SJSA1 (cell line): ENCODE results near the gene HSPG2. TPM values are rescaled to one million over a fixed set of nuclear protein-coding genes. Genes with fewer than 3 reads are reported as not detected.
"Not testable (repeated sequence)": the region's sequence is repeated elsewhere in the genome, so short reads cannot be mapped to it uniquely, and the experiment has no call there.

Source experiments
- DNase-seq, 2 experiments: peaks; one replicate each; pipeline ENCODE4 v3.0.0-alpha.2; 2015 to 2020; ENCODE audit warnings: low spot score in 2 of 2, low read depth in 1 of 2
- H3K27ac ChIP-seq: fragments of 250-450 bp; sonication (Bioruptor Pico); 2 replicates; pipeline ENCODE4 v1.5.1; 2020; ENCODE audit warnings: mild to moderate bottlenecking, moderate library complexity
- H3K27me3 ChIP-seq: fragments of 250-450 bp; sonication (Bioruptor Pico); replicated peaks from 2 replicates; pipeline ENCODE4 v1.5.1; 2020; ENCODE audit warnings: mild to moderate bottlenecking, moderate library complexity
- H3K36me3 ChIP-seq: fragments of 250-450 bp; sonication (Bioruptor Pico); 2 replicates; pipeline ENCODE4 v1.5.1; 2020; ENCODE audit warnings: mild to moderate bottlenecking
- H3K4me1 ChIP-seq: fragments of 250-450 bp; sonication (Bioruptor Pico); replicated peaks from 2 replicates; pipeline ENCODE4 v1.6.1; 2021; ENCODE audit warnings: mild to moderate bottlenecking
- H3K4me3 ChIP-seq: fragments of 250-450 bp; sonication (Bioruptor Pico); 2 replicates; pipeline ENCODE4 v1.5.1; 2020; ENCODE audit warnings: mild to moderate bottlenecking
- H3K9me3 ChIP-seq: fragments of 250-450 bp; sonication (Bioruptor Pico); replicated peaks from 2 replicates; pipeline ENCODE4 v1.5.1; 2020; ENCODE audit warnings: mild to moderate bottlenecking
- total RNA-seq: library from RNA; depleted of rRNA; stranded (reverse); fragments of >200 nt; shearing (Covaris generic); gene quantifications from 2 replicates; pipeline ENCODE4 v1.2.3, GENCODE V29; 2014

Gene HSPG2
- total RNA-seq, 1 experiment from 2014 or later: 62.3 TPM

GRCh38 chr1:21919520-21919919, 17.6 kb downstream of the HSPG2 start:
- peak; percentile 68 to 73 for DNase-seq
- no peaks in the 10 kb centered on the region for H3K27me3 ChIP-seq
- H3K9me3 ChIP-seq: no peaks in the 10 kb centered on the region
- no peak overlapping the region for H3K4me3 ChIP-seq
- peaks cover 55% of the 10 kb centered on the region for H3K36me3 ChIP-seq
- H3K4me1 ChIP-seq: peaks cover 56% of the 10 kb centered on the region
- peak overlapping the region; percentile 56 for H3K27ac ChIP-seq

- Histone ChIP-seq H3K4me1 (peaks cover 44% of the 10 kb centered on the region), H3K36me3 (peaks cover 56% of the 10 kb centered on the region)
- not testable (repeated sequence) for H3K4me3 ChIP-seq, H3K27me3 ChIP-seq, H3K27ac ChIP-seq, H3K9me3 ChIP-seq, DNase-seq
Measured at GRCh38 chr1:21917239-21917631, 19.9 kb downstream of the HSPG2 start.

- no peak for DNase-seq
- H3K4me1 ChIP-seq: peaks cover 42% of the 10 kb centered on the region
- peaks cover 56% of the 10 kb centered on the region for H3K36me3 ChIP-seq
- H3K27me3 ChIP-seq: no peaks in the 10 kb centered on the region
- H3K4me3 ChIP-seq: no peak overlapping the region
- no peaks in the 10 kb centered on the region for H3K9me3 ChIP-seq
- no peak overlapping the region for H3K27ac ChIP-seq
Measured at GRCh38 chr1:21916447-21917238, 20.5 kb downstream of the HSPG2 start.

GRCh38 chr1:21914880-21915640, 22.1 kb downstream of the HSPG2 start:
- Histone ChIP-seq H3K4me1 (peaks cover 37% of the 10 kb centered on the region), H3K4me3 (no peak overlapping the region), H3K9me3 (no peaks in the 10 kb centered on the region), H3K36me3 (peaks cover 61% of the 10 kb centered on the region), H3K27ac (no peak overlapping the region), H3K27me3 (no peaks in the 10 kb centered on the region)
- DNase-seq: no peak

GRCh38 chr1:21914450-21914849, 22.7 kb downstream of the HSPG2 start:
- Histone ChIP-seq H3K9me3 (no peaks in the 10 kb centered on the region), H3K36me3 (peaks cover 58% of the 10 kb centered on the region), H3K4me3 (no peak overlapping the region), H3K27ac (no peak overlapping the region), H3K27me3 (no peaks in the 10 kb centered on the region), H3K4me1 (peaks cover 37% of the 10 kb centered on the region)
- no peak for DNase-seq

GRCh38 chr1:21913763-21914162, 23.3 kb downstream of the HSPG2 start:
- H3K4me3 ChIP-seq: no peak overlapping the region
- DNase-seq: no peak
- peaks cover 37% of the 10 kb centered on the region for H3K4me1 ChIP-seq
- peaks cover 54% of the 10 kb centered on the region for H3K36me3 ChIP-seq
- H3K9me3 ChIP-seq: no peaks in the 10 kb centered on the region
- no peak overlapping the region for H3K27ac ChIP-seq
- H3K27me3 ChIP-seq: no peaks in the 10 kb centered on the region

GRCh38 chr1:21913258-21913657, 23.9 kb downstream of the HSPG2 start:
- Histone ChIP-seq H3K27me3 (no peaks in the 10 kb centered on the region), H3K4me3 (no peak overlapping the region), H3K9me3 (no peaks in the 10 kb centered on the region), H3K27ac (no peak overlapping the region), H3K4me1 (peaks cover 36% of the 10 kb centered on the region), H3K36me3 (peaks cover 51% of the 10 kb centered on the region)
- DNase-seq: no peak

- Histone ChIP-seq H3K4me1 (peaks cover 36% of the 10 kb centered on the region), H3K9me3 (no peaks in the 10 kb centered on the region), H3K4me3 (no peak overlapping the region), H3K27ac (no peak overlapping the region), H3K36me3 (peaks cover 44% of the 10 kb centered on the region), H3K27me3 (no peaks in the 10 kb centered on the region)
- DNase-seq: no peak
Measured at GRCh38 chr1:21912038-21912758, 24.9 kb downstream of the HSPG2 start.

- H3K27ac ChIP-seq: no peak overlapping the region
- H3K9me3 ChIP-seq: no peaks in the 10 kb centered on the region
- peaks cover 36% of the 10 kb centered on the region for H3K4me1 ChIP-seq
- peaks cover 45% of the 10 kb centered on the region for H3K36me3 ChIP-seq
- H3K27me3 ChIP-seq: no peaks in the 10 kb centered on the region
- no peak overlapping the region for H3K4me3 ChIP-seq
- no peak for DNase-seq
Measured at GRCh38 chr1:21911205-21912001, 25.7 kb downstream of the HSPG2 start.

GRCh38 chr1:21910558-21911204, 26.4 kb downstream of the HSPG2 start:
- H3K36me3 ChIP-seq: peaks cover 43% of the 10 kb centered on the region
- H3K27ac ChIP-seq: peak overlapping the region; percentile 42
- DNase-seq: no peak
- no peak overlapping the region for H3K4me3 ChIP-seq
- no peaks in the 10 kb centered on the region for H3K9me3 ChIP-seq
- H3K27me3 ChIP-seq: no peaks in the 10 kb centered on the region
- H3K4me1 ChIP-seq: peaks cover 30% of the 10 kb centered on the region

GRCh38 chr1:21909787-21910503, 27.2 kb downstream of the HSPG2 start:
- Histone ChIP-seq H3K4me3 (no peak overlapping the region), H3K4me1 (peaks cover 24% of the 10 kb centered on the region), H3K27me3 (no peaks in the 10 kb centered on the region), H3K27ac (peak overlapping the region; percentile 42), H3K9me3 (no peaks in the 10 kb centered on the region), H3K36me3 (peaks cover 35% of the 10 kb centered on the region)
- peak; percentile 79 to 80 for DNase-seq

GRCh38 chr1:21909286-21909759, 27.8 kb downstream of the HSPG2 start:
- peaks cover 24% of the 10 kb centered on the region for H3K4me1 ChIP-seq
- H3K36me3 ChIP-seq: peaks cover 33% of the 10 kb centered on the region
- H3K27ac ChIP-seq: peak overlapping the region; percentile 42
- no peaks in the 10 kb centered on the region for H3K27me3 ChIP-seq
- H3K4me3 ChIP-seq: no peak overlapping the region
- H3K9me3 ChIP-seq: no peaks in the 10 kb centered on the region
- peak in 1 of 2 experiments; percentile 23 for DNase-seq
